PC-9 (cell line): Measurements from ENCODE around the gene EVC.

Experiments used
- CTCF ChIP-seq: fragments of 200-600 bp; sonication (generic); conservative IDR thresholded peaks from 2 replicates; pipeline ENCODE4 v1.6.1; 2017; ENCODE audit warnings: mixed run types, antibody characterized with exemption, mild to moderate bottlenecking, moderate library complexity
- EZH2 ChIP-seq: fragments of 200-600 bp; sonication (generic); IDR thresholded peaks from 2 replicates; pipeline ENCODE4 v1.8.0; 2017; ENCODE audit warnings: antibody characterized with exemption, low read depth

GRCh38 chr4:5808081-5808741 lies 97.2 kb downstream of the EVC start:
- TF ChIP-seq CTCF: no peak
- no peak for TF ChIP-seq EZH2
